GM06990 (cell line): ENCODE measurements around the gene ZNF559.
"Not testable (repeated sequence)": the region's sequence is repeated elsewhere in the genome, so short reads cannot be mapped to it uniquely, and the experiment has no call there.

Experiments
- DNase-seq: peaks from one replicate; pipeline ENCODE4 v3.0.0-alpha.2; 2011; ENCODE audit not compliant: insufficient read length; ENCODE audit errors: extremely low read depth
- H3K27me3 ChIP-seq: replicated peaks from 2 replicates; pipeline ENCODE4 v1.6.0; 2011; ENCODE audit warnings: low read length; ENCODE audit not compliant: control insufficient read depth, insufficient read depth
- H3K36me3 ChIP-seq: 2 replicates; pipeline ENCODE4 v1.5.1; 2011; ENCODE audit warnings: low read length; ENCODE audit not compliant: control insufficient read depth, insufficient read depth
- H3K4me3 ChIP-seq: replicated peaks from 2 replicates; pipeline ENCODE4 v1.5.1; 2011; ENCODE audit warnings: low read depth, mild to moderate bottlenecking, control low read depth, low read length
- CTCF ChIP-seq: IDR thresholded peaks from 2 replicates; pipeline ENCODE4 v1.5.1; 2011; ENCODE audit warnings: low read length, control low read depth, mild to moderate bottlenecking, inconsistent platforms; ENCODE audit not compliant: insufficient read depth, poor library complexity, severe bottlenecking

The ZNF559 gene

GRCh38 chr19:9323919-9324583, at the start of gene ZNF559:
ZNF559 (plus strand) TSS chr19:9324179; CDS start chr19:9338550, 14,371 bp downstream.
- peak; percentile 94 for DNase-seq
- TF ChIP-seq CTCF = peak; percentile 44
- Histone ChIP-seq H3K27me3 (no peaks in the 10 kb centered on the region), H3K4me3 (peak within 1 kb of the TSS; percentile 84), H3K36me3 (no peaks in the 10 kb centered on the region)

- H3K4me3 ChIP-seq, H3K27me3 ChIP-seq, DNase-seq, H3K36me3 ChIP-seq: not testable (repeated sequence)
Observed at GRCh38 chr19:9283485-9283884, 40.5 kb upstream of the ZNF559 start.

DNA sequence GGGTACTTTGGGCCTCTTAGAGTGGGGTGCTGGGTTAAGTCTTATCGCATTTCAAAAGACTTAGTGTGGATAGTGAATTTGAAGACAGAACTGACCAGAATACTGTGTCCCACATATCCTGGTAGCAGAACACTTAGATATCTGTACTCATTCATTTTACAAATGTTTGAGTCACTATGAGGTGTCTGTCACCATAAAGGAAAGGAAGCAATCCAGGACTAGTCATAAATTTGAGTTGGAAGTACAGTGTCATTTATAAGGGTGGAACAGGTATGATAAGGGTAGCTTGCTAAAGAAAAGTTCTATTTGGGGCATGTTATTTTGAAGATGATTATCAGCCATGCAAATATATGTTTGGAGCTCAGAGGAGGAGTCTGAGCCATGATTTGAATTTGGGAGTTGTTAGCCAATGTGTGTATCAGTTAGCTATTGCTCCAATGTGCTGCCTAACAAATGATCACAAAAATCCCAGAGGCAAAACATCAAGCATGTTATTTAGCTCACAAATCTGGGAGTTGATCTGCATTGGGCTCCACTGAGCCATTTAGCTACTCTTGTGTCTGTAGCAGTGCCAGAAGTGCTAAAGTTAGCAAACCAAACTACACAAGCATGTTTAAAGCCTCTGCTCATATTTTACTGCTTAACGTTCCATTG, 34.6 kb upstream of the ZNF559 start:
- H3K4me3 ChIP-seq = no peak overlapping the region
- no peak for DNase-seq
- H3K36me3 ChIP-seq = no peaks in the 10 kb centered on the region
- H3K27me3 ChIP-seq = no peaks in the 10 kb centered on the region
- TF ChIP-seq CTCF = no peak

- DNase-seq = no peak
- peaks cover 3% of the 10 kb centered on the region for H3K36me3 ChIP-seq
- no peak overlapping the region for H3K4me3 ChIP-seq
- TF ChIP-seq CTCF = no peak
- no peaks in the 10 kb centered on the region for H3K27me3 ChIP-seq
Observed at GRCh38 chr19:9295411-9295849, 28.5 kb upstream of the ZNF559 start.

GRCh38 chr19:9296336-9296735, 27.6 kb upstream of the ZNF559 start:
- peaks cover 4% of the 10 kb centered on the region for H3K36me3 ChIP-seq
- no peak for TF ChIP-seq CTCF
- DNase-seq = no peak
- H3K4me3 ChIP-seq = no peak overlapping the region
- H3K27me3 ChIP-seq = no peaks in the 10 kb centered on the region

GRCh38 chr19:9306443-9306842, 17.5 kb upstream of the ZNF559 start:
- Histone ChIP-seq H3K4me3 (no peak overlapping the region), H3K27me3 (no peaks in the 10 kb centered on the region), H3K36me3 (peaks cover under 1% of the 10 kb centered on the region; the same call in 1 of the 2 replicates)
- TF ChIP-seq CTCF = no peak
- no peak for DNase-seq
